Keratinocyte (primary cell): ENCODE measurements around the gene RAB7B.

Experiments
- CTCF ChIP-seq, 3 experiments: IDR thresholded peaks in 1 of 3; conservative IDR thresholded peaks in 1 of 3; optimal IDR thresholded peaks in 1 of 3; 2 replicates in 2 of 3; 3 replicates in 1 of 3; pipeline versions ENCODE3 to v1.5.1; 2011; ENCODE audit warnings: low read length in 3 of 3, mild to moderate bottlenecking in 3 of 3, moderate library complexity in 2 of 3, control low read depth in 1 of 3, inconsistent platforms in 1 of 3; ENCODE audit not compliant: insufficient read depth in 2 of 3; ENCODE audit errors: extremely low read depth in 1 of 3
- EZH2 ChIP-seq: IDR thresholded peaks from one replicate; pipeline ENCODE4 v1.6.1; 2012; ENCODE audit warnings: inconsistent platforms, mild to moderate bottlenecking, low read length, moderate library complexity

DNA sequence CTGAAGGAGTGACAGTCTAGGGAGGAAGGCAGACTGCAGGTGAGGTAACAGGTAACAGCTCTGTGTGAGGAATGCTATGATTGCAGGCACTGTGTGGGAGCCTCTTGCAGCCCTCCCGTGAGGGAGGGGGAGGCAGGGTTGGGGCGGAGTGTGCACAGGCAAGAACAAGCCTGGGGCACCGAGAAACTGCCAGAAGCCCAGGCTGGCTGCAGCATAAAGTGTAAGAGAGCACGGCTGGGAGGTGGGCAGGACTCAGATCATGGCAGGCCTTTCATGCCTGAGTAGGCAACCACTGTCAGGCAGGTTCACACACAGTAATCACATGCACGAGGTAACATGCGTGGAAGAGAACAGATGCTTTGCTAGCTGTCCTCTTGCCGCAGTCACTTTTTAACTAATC, 38.4 kb upstream of the RAB7B start:
- TF ChIP-seq CTCF (optimal IDR thresholded peaks at IDR 0.05 in 1 of 3, IDR thresholded peaks at IDR 0.05 in 1 of 3, conservative IDR thresholded peaks at IDR 0.05 in 1 of 3; ENCODE audit: extremely low read depth in 1 of 3, insufficient read depth in 2 of 3, low read length in 3 of 3) (no peak), EZH2 (no peak)
